ENCODE data around the gene CHID1.

The CHID1 gene

DNA sequence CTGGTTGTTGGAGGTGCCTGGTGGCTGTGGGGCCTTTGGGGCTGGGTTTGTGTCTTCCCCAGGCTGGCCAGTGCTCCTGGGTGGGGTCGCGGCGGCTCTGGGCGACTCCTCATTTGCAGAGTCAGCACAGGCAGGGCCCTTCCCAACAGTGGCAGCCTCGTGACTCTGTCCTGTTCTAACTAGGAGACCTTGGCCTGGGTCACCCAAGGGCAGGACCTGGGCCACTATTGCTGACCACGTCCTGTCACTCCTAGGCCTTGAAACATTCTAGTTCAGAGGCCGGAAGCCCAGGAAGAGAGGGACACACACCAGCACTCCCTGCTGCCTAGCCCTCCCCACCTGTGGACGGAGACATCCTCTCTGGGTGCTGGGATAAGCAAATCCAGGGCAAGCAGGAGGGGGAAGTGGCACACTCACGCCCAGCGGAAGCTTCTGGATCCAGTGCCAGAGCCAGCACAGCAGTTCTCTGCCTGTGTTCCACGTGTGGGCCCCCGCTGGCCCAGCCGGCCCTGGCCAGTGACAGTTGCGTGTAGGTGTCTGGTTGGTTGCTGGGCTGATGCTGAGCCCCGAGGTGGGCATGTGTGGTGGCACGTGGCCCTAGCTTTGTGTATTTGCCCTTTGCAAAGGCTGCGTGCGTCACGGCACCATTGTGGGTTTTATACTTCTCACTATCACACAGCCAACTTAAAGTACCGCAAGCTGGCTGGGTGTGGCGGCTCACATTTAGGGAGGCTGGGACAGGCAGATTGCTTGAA, 4.3 kb upstream of the CHID1 start:
- TF ChIP-seq, protein P1, sequence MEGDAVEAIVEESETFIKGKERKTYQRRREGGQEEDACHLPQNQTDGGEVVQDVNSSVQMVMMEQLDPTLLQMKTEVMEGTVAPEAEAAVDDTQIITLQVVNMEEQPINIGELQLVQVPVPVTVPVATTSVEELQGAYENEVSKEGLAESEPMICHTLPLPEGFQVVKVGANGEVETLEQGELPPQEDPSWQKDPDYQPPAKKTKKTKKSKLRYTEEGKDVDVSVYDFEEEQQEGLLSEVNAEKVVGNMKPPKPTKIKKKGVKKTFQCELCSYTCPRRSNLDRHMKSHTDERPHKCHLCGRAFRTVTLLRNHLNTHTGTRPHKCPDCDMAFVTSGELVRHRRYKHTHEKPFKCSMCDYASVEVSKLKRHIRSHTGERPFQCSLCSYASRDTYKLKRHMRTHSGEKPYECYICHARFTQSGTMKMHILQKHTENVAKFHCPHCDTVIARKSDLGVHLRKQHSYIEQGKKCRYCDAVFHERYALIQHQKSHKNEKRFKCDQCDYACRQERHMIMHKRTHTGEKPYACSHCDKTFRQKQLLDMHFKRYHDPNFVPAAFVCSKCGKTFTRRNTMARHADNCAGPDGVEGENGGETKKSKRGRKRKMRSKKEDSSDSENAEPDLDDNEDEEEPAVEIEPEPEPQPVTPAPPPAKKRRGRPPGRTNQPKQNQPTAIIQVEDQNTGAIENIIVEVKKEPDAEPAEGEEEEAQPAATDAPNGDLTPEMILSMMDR (IDR thresholded peaks at IDR 0.05), result no peak
- DNase-seq (ENCODE audit: low spot score), result no peak
- peak overlapping the region; percentile 29 for H3K4me3 ChIP-seq
- H3K27ac ChIP-seq, result peak overlapping the region in 1 of 2 donors; percentile 82

DNA sequence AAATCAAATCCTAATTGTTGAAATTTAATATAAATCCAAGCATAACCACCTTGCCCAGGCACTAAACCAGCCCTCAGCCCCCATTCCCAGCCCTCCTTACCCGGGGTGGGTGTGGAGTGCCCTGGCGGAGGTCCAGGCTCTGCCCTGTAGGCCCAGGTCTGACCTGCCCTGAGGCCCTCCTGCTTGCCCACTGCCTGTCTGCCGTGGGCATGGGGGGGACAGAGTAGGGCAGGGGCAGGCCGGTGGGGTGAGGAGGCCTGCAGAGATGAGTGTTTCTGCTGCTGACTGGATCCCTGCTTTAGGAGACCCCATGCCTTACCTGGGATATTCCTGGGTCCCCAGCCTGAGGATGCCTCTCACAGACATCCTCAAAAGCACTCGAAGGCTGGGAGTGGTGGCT, 3.6 kb upstream of the CHID1 start:
- TF ChIP-seq, protein P1 (IDR thresholded peaks at IDR 0.05), result no peak
- peak overlapping the region in 1 of 2 donors; percentile 82 for H3K27ac ChIP-seq
- H3K4me3 ChIP-seq, result peak overlapping the region; percentile 29
- DNase-seq (ENCODE audit: low spot score), result no peak

DNA sequence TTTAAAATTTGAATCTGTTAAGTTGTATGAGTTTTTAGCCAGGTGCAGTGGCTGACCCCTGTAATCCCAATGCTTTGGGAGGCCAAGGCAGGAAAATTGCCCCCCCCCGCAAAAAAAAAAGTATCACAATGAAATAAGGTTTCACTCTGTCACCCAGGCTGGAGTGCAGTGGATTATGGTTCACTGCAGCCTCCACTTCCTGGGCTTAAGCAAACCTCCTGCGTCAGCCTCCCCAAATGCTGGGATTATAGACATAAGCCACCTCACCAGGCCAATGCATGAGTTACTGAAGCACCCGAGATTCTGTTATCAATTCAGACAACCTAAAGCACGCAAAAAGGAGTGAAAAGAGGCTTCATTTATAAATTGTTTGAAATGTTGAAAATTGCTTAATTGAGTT, 2.4 kb upstream of the CHID1 start:
- Histone ChIP-seq H3K27ac (peak overlapping the region in 1 of 2 donors; percentile 35), H3K4me3 (no peak overlapping the region)
- TF ChIP-seq, protein P1 (IDR thresholded peaks at IDR 0.05), result no peak
- no peak for DNase-seq (ENCODE audit: low spot score)

DNA sequence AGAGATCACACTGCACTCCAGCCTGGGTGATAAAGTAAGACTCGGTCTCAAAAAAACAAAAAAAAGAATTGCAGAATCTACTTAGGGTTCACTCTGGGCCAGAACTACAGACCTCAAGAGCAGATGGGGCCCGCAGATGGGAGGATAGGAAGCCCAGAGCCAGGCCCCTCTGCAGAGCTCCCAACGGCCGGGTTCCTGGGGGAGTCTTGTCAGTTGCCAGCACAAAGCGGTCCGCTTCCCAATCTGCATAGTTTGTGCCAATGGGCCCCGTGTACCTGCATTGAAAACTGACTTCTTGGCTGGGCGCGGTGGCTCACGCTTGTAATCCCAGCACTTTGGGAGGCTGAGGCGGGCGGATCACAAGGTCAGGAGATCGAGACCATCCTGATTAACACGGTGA, 1.7 kb upstream of the CHID1 start:
- no peak overlapping the region for H3K4me3 ChIP-seq
- peak overlapping the region in 1 of 2 donors; percentile 93 for H3K27ac ChIP-seq
- no peak for DNase-seq (ENCODE audit: low spot score)
- TF ChIP-seq, protein P1 (IDR thresholded peaks at IDR 0.05), result no peak

DNA sequence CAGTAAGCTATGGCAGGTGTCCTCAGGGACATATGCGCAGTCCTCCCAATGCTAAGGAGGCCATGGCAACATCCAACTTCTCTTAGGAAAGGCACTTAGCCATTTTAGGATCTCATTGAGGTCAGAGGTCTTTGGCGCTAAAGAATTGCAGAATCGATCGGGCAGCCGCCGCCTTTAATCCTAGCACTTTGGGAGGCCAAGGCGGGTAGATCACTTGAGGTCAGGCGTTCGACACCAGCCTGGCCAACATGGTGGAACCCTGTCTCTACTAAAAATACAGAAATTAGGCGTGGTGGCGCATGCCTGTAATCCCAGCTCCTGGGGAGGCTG, 1.2 kb upstream of the CHID1 start:
- TF ChIP-seq, protein P1 (IDR thresholded peaks at IDR 0.05), result no peak
- H3K4me3 ChIP-seq, result peak overlapping the region; percentile 90
- DNase-seq (ENCODE audit: low spot score), result no peak
- peak overlapping the region; percentile 85 to 93 for H3K27ac ChIP-seq

DNA sequence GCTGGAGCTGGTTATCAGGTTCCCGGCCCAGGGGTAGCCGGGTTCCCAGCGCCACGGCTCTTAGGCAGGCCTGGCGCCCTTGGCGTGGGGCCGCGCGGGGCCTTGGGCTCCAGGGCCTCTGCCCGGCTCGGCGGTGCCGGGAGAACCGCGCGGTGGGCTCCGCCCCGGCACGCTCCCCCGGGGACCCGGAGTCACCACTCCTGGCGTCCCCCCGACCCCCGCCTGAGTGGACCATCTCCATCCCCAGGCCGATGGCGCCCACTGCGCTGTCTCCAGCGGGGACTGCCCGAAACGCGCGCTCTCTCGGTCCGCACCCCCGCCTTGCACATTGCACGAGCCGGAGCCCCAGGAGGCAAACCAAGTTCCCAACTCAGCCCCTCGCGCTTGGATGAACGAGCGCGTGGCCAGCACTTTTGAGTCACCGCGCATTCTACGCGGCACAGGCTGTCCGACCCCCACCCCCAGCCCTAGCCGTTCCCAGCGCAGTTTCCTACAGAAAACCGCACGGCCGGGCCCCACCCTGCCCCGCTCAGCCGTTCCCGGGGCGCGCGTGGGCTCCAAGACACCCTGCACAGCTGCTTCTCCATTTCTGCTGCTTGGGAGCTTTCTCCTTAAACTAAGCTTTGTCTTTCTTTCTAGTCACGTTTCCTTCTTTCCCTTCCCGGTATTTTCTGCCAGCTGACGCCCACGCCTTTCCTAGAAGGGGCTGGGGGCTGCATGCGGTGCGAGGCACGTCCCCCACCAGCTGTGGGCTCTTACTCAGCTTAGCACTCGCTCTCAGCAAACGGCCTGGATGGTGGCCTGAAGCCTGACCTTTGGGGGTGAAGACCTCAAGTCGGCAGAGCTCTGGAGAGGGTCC, 650 bp upstream of the CHID1 start:
- peak overlapping the region; percentile 90 for H3K4me3 ChIP-seq
- no peak for DNase-seq (ENCODE audit: low spot score)
- TF ChIP-seq, protein P1 (IDR thresholded peaks at IDR 0.05), result no peak
- peak overlapping the region; percentile 85 to 93 for H3K27ac ChIP-seq
